Mesenchymal stem cell (in vitro differentiated cells and primary cell): ENCODE data around the gene PRKAR2B.
A peak's percentile ranks its signal among the peaks of the same experiment; 100 is the strongest.

Experiments
- DNase-seq: peaks from one replicate; pipeline ENCODE4 v3.0.0-alpha.2; 2013
- H2AFZ ChIP-seq: one replicate; pipeline ENCODE4 v1.6.1; 2013; ENCODE audit warnings: low read depth, mild to moderate bottlenecking, control low read depth, inconsistent platforms, low read length, moderate library complexity
- H2AK5ac ChIP-seq: 2 replicates; pipeline ENCODE4 v1.6.1; 2013; ENCODE audit warnings: low read length, moderate library complexity, mild to moderate bottlenecking, inconsistent platforms; ENCODE audit not compliant: severe bottlenecking
- H2BK120ac ChIP-seq: one replicate; pipeline ENCODE4 v1.6.1; 2013; ENCODE audit warnings: low read depth, mild to moderate bottlenecking, inconsistent platforms, low read length, moderate library complexity
- H2BK12ac ChIP-seq, 2 experiments: one replicate each; pipeline ENCODE4 v1.6.1; 2013; ENCODE audit warnings: inconsistent platforms in 2 of 2, low read length in 2 of 2, mild to moderate bottlenecking in 2 of 2, moderate library complexity in 2 of 2, control low read depth in 1 of 2
- H2BK15ac ChIP-seq: one replicate; pipeline ENCODE4 v1.6.1; 2013; ENCODE audit warnings: mild to moderate bottlenecking, low read depth, inconsistent platforms; ENCODE audit not compliant: poor library complexity, severe bottlenecking
- H2BK5ac ChIP-seq: 2 replicates; pipeline ENCODE4 v1.6.1; 2013; ENCODE audit warnings: low read depth, mild to moderate bottlenecking, low read length, control low read depth, inconsistent platforms; ENCODE audit not compliant: poor library complexity, severe bottlenecking
- H3K14ac ChIP-seq, 2 experiments: one replicate each; pipeline ENCODE4 v1.6.1; 2013; ENCODE audit warnings: inconsistent platforms in 2 of 2, low read length in 2 of 2, control low read depth in 1 of 2, mild to moderate bottlenecking in 1 of 2, moderate library complexity in 1 of 2
- H3K18ac ChIP-seq, 2 experiments: one replicate each; pipeline ENCODE4 v1.6.1; 2013; ENCODE audit warnings: inconsistent platforms in 2 of 2, low read length in 2 of 2, control low read depth in 1 of 2, low read depth in 1 of 2, mild to moderate bottlenecking in 1 of 2
- H3K23ac ChIP-seq, 2 experiments: one replicate each; pipeline ENCODE4 v1.6.1; 2013; ENCODE audit warnings: inconsistent platforms in 2 of 2, low read length in 2 of 2, mild to moderate bottlenecking in 2 of 2, moderate library complexity in 2 of 2, control low read depth in 1 of 2
- H3K27ac ChIP-seq: 2 replicates; pipeline ENCODE4 v1.5.1; 2013; ENCODE audit warnings: mild to moderate bottlenecking, moderate library complexity, low read length, control low read depth, inconsistent platforms; ENCODE audit not compliant: poor library complexity, severe bottlenecking
- H3K27me3 ChIP-seq, 2 experiments: 2 replicates each; pipeline versions ENCODE4 v1.6.1 to v1.7.0; 2013; ENCODE audit warnings: low read length in 2 of 2, mild to moderate bottlenecking in 2 of 2, moderate library complexity in 2 of 2, control low read depth in 1 of 2, inconsistent platforms in 1 of 2; ENCODE audit not compliant: control insufficient read depth in 1 of 2, insufficient read depth in 1 of 2
- H3K36me3 ChIP-seq, 2 experiments: 2 replicates each; pipeline versions ENCODE4 v1.6.1 to v1.7.0; 2013; ENCODE audit warnings: low read length in 2 of 2, control low read depth in 1 of 2, inconsistent platforms in 1 of 2, low read depth in 1 of 2, mild to moderate bottlenecking in 1 of 2; ENCODE audit not compliant: insufficient read depth in 2 of 2, control insufficient read depth in 1 of 2
- H3K4ac ChIP-seq, 2 experiments: one replicate each; pipeline ENCODE4 v1.6.1; 2013; ENCODE audit warnings: inconsistent platforms in 2 of 2, low read length in 2 of 2, mild to moderate bottlenecking in 2 of 2, moderate library complexity in 2 of 2, control low read depth in 1 of 2, low read depth in 1 of 2
- H3K4me1 ChIP-seq: 2 replicates; pipeline ENCODE4 v1.6.1; 2013; ENCODE audit warnings: low read depth, low read length, control low read depth; ENCODE audit not compliant: control insufficient read depth, insufficient read depth
- H3K4me2 ChIP-seq: 2 replicates; pipeline ENCODE4 v1.6.1; 2013; ENCODE audit warnings: low read length, mild to moderate bottlenecking, inconsistent platforms; ENCODE audit not compliant: poor library complexity, severe bottlenecking
- H3K4me3 ChIP-seq, 2 experiments: 2 replicates each; pipeline versions ENCODE4 v1.5.1 to v1.7.0; 2013; ENCODE audit warnings: low read length in 2 of 2, mild to moderate bottlenecking in 2 of 2, control low read depth in 1 of 2, low read depth in 1 of 2; ENCODE audit not compliant: insufficient read depth in 1 of 2
- H3K79me1 ChIP-seq: replicated peaks from 2 replicates; pipeline ENCODE4 v1.6.1; 2013; ENCODE audit warnings: mild to moderate bottlenecking, control low read depth, low read length, inconsistent platforms; ENCODE audit not compliant: poor library complexity, severe bottlenecking
- H3K9ac ChIP-seq: 2 replicates; pipeline ENCODE4 v1.7.0; 2013; ENCODE audit warnings: mild to moderate bottlenecking, low read length, moderate library complexity
- H3K9me3 ChIP-seq: 2 replicates; pipeline ENCODE4 v1.7.0; 2013; ENCODE audit warnings: mild to moderate bottlenecking, low read length; ENCODE audit not compliant: control insufficient read depth
- H4K8ac ChIP-seq: one replicate; pipeline ENCODE4 v1.6.1; 2013; ENCODE audit warnings: inconsistent platforms, mild to moderate bottlenecking, low read length, moderate library complexity
- H4K91ac ChIP-seq: one replicate; pipeline ENCODE4 v1.6.1; 2013; ENCODE audit warnings: mild to moderate bottlenecking, low read length, inconsistent platforms
- WGBS: methylation state at CpG from one replicate; pipeline ENCODE4 v1.1.7; 2013; ENCODE audit warnings: mixed read lengths; 5-methylcytosine and 5-hydroxymethylcytosine counted together

PRKAR2B gene

GRCh38 chr7:107194052-107194451 lies 149.5 kb downstream of the PRKAR2B start:
- no peaks in the 10 kb centered on the region for H3K27me3 ChIP-seq
- H3K79me1 ChIP-seq = peaks cover 9% of the 10 kb centered on the region
- H2AK5ac ChIP-seq = no peak overlapping the region
- H3K27ac ChIP-seq = no peak overlapping the region
- no peaks in the 10 kb centered on the region for H3K9me3 ChIP-seq
- no peak overlapping the region for H3K4ac ChIP-seq
- no peak overlapping the region for H4K91ac ChIP-seq
- H2BK15ac ChIP-seq = no peak overlapping the region
- no peak overlapping the region for H3K18ac ChIP-seq
- no peaks in the 10 kb centered on the region for H3K4me1 ChIP-seq
- no peak overlapping the region for H2BK5ac ChIP-seq
- WGBS = no CpG with 5 or more reads among the region's 1 CpG
- no peak overlapping the region for H3K4me2 ChIP-seq
- H2AFZ ChIP-seq = no peak overlapping the region
- peaks cover 17 to 99% of the 10 kb centered on the region in 2 experiments for H3K36me3 ChIP-seq
- no peak for DNase-seq
- no peak overlapping the region for H3K4me3 ChIP-seq
- no peak overlapping the region for H3K23ac ChIP-seq
- no peak overlapping the region for H3K9ac ChIP-seq
- H2BK120ac ChIP-seq = no peak overlapping the region
- H3K14ac ChIP-seq = no peak overlapping the region
- H2BK12ac ChIP-seq = no peak overlapping the region
- H4K8ac ChIP-seq = no peak overlapping the region

- Histone ChIP-seq H3K27ac (no peak overlapping the region), H2BK15ac (no peak overlapping the region), H2BK120ac (no peak overlapping the region), H2AFZ (no peak overlapping the region), H4K8ac (no peak overlapping the region), H3K9ac (no peak overlapping the region), H3K27me3 (no peaks in the 10 kb centered on the region), H3K36me3 (peaks cover 23 to 99% of the 10 kb centered on the region in 2 experiments), H3K14ac (no peak overlapping the region), H4K91ac (no peak overlapping the region), H3K4me3 (no peak overlapping the region), H3K23ac (no peak overlapping the region), H3K18ac (no peak overlapping the region), H3K9me3 (no peaks in the 10 kb centered on the region), H3K4me2 (no peak overlapping the region), H3K4me1 (no peaks in the 10 kb centered on the region), H3K4ac (no peak overlapping the region), H2AK5ac (no peak overlapping the region), H2BK12ac (no peak overlapping the region), H3K79me1 (peaks cover 3% of the 10 kb centered on the region), H2BK5ac (no peak overlapping the region)
- DNase-seq = no peak
- WGBS = 99% methylated on average over 9 of the region's 10 CpGs
Observed at GRCh38 chr7:107196834-107197610, 152.5 kb downstream of the PRKAR2B start.

- Histone ChIP-seq H2BK12ac (no peak overlapping the region), H2AK5ac (no peak overlapping the region), H4K8ac (no peak overlapping the region), H3K36me3 (peaks cover 20 to 97% of the 10 kb centered on the region in 2 experiments), H3K4me3 (no peak overlapping the region), H3K23ac (no peak overlapping the region), H2BK120ac (no peak overlapping the region), H2BK15ac (no peak overlapping the region), H3K4me2 (no peak overlapping the region), H3K27me3 (no peaks in the 10 kb centered on the region), H2BK5ac (no peak overlapping the region), H2AFZ (no peak overlapping the region), H3K18ac (no peak overlapping the region), H3K27ac (no peak overlapping the region), H3K4ac (no peak overlapping the region), H3K9ac (no peak overlapping the region), H3K9me3 (no peaks in the 10 kb centered on the region), H3K14ac (no peak overlapping the region), H3K4me1 (no peaks in the 10 kb centered on the region), H3K79me1 (peaks cover 3% of the 10 kb centered on the region), H4K91ac (no peak overlapping the region)
- 100% methylated on average over 3 of the region's 4 CpGs for WGBS
- peak; percentile 26 for DNase-seq
Observed at GRCh38 chr7:107201795-107202450, 157.4 kb downstream of the PRKAR2B start.

GRCh38 chr7:107203607-107204006 lies 159.1 kb downstream of the PRKAR2B start:
- Histone ChIP-seq H2BK15ac (no peak overlapping the region), H2BK12ac (no peak overlapping the region), H3K4me1 (peaks cover 4% of the 10 kb centered on the region), H3K23ac (no peak overlapping the region), H2AFZ (no peak overlapping the region), H3K9me3 (no peaks in the 10 kb centered on the region), H2AK5ac (no peak overlapping the region), H3K4me2 (no peak overlapping the region), H3K27me3 (no peaks in the 10 kb centered on the region), H3K79me1 (peaks cover 1% of the 10 kb centered on the region), H3K36me3 (peaks cover 12 to 87% of the 10 kb centered on the region in 2 experiments), H3K18ac (no peak overlapping the region), H3K14ac (no peak overlapping the region), H4K91ac (no peak overlapping the region), H3K4ac (no peak overlapping the region), H2BK5ac (no peak overlapping the region), H2BK120ac (no peak overlapping the region), H4K8ac (no peak overlapping the region), H3K27ac (no peak overlapping the region), H3K9ac (no peak overlapping the region), H3K4me3 (no peak overlapping the region)
- over 99% methylated on average over 7 of the region's 7 CpGs for WGBS
- DNase-seq = no peak
